Measurements from ENCODE around the gene CA10. TPM values are rescaled to one million over a fixed set of nuclear protein-coding genes. Genes with fewer than 3 reads are reported as not detected.

Gene CA10
- total and polyA plus RNA-seq, 2 donors (not counting 1 experiment from before 2014, with no cell fraction given) = not detected

GRCh38 chr17:51748749-51749604 lies 409.5 kb downstream of the CA10 start:
- 81% methylated on average over 7 of the region's 9 CpGs for WGBS (ENCODE audit: insufficient coverage)
- Histone ChIP-seq H3K36me3 (replicated peaks in 1 of 2; ENCODE audit: control extremely low read depth in 1 of 2, control insufficient read depth in 1 of 2, extremely low read depth in 1 of 2, insufficient read depth in 2 of 2, low read length in 1 of 2) (no peaks in the 10 kb centered on the region), H3K9ac (ENCODE audit: low read length) (no peak overlapping the region), H3K79me2 (ENCODE audit: control insufficient read depth, insufficient read depth, low read length) (no peaks in the 10 kb centered on the region), H3K27me3 (replicated peaks in 1 of 4; ENCODE audit: control extremely low read depth in 1 of 4, control insufficient read depth in 3 of 4, insufficient read depth in 4 of 4, low read length in 3 of 4) (no peaks in the 10 kb centered on the region), H4K20me1 (ENCODE audit: control insufficient read depth, insufficient read depth, low read length, poor library complexity, severe bottlenecking) (no peaks in the 10 kb centered on the region), H3K9me3 (ENCODE audit: control extremely low read depth in 1 of 3, control insufficient read depth in 2 of 3, insufficient read depth in 1 of 3, low read length in 2 of 3) (no peaks in the 10 kb centered on the region), H3K27ac (ENCODE audit: low read length in 2 of 2) (no peak overlapping the region), H3K4me2 (replicated peaks; ENCODE audit: low read depth, low read length, poor library complexity, severe bottlenecking) (no peak overlapping the region), H2AFZ (ENCODE audit: insufficient read depth, low read depth, low read length, poor library complexity, severe bottlenecking) (no peak overlapping the region), H3K4me1 (ENCODE audit: control insufficient read depth in 2 of 2, insufficient read depth in 2 of 2, low read length in 2 of 2) (no peaks in the 10 kb centered on the region), H3K4me3 (ENCODE audit: control extremely low read depth in 1 of 5, extremely low read depth in 1 of 5, insufficient read depth in 1 of 5, low read depth in 2 of 5, low read length in 4 of 5) (no peak overlapping the region)
- DNase-seq (no peak), ATAC-seq (ENCODE audit: low read depth) (no peak)
- Mint-ChIP-seq H3K4me3 (no peak overlapping the region), H3K4me1 (no peaks in the 10 kb centered on the region), H3K9me3 (ENCODE audit: insufficient read depth) (no peaks in the 10 kb centered on the region), H3K27me3 (no peaks in the 10 kb centered on the region), H3K27ac (no peak overlapping the region)
- no peak for TF ChIP-seq CTCF (IDR thresholded peaks at IDR 0.05)
- TF ChIP-seq EZH2 (IDR thresholded peaks at IDR 0.05; ENCODE audit: borderline replicate concordance, insufficient read depth, low read depth, low read length, poor library complexity, severe bottlenecking) = no peak
- ChIA-PET CTCF (no interaction called here), POLR2A (no interaction called here)
- intact Hi-C loops (cut with micrococcal nuclease) = no loop called here

- Histone ChIP-seq H3K4me3 (ENCODE audit: control extremely low read depth in 1 of 5, extremely low read depth in 1 of 5, insufficient read depth in 1 of 5, low read depth in 2 of 5, low read length in 4 of 5) (no peak overlapping the region), H3K79me2 (ENCODE audit: control insufficient read depth, insufficient read depth, low read length) (no peaks in the 10 kb centered on the region), H3K27me3 (replicated peaks in 1 of 4; ENCODE audit: control extremely low read depth in 1 of 4, control insufficient read depth in 3 of 4, insufficient read depth in 4 of 4, low read length in 3 of 4) (no peaks in the 10 kb centered on the region), H3K27ac (ENCODE audit: low read length in 2 of 2) (no peak overlapping the region), H3K4me1 (ENCODE audit: control insufficient read depth in 2 of 2, insufficient read depth in 2 of 2, low read length in 2 of 2) (no peaks in the 10 kb centered on the region), H3K9me3 (ENCODE audit: control extremely low read depth in 1 of 3, control insufficient read depth in 2 of 3, insufficient read depth in 1 of 3, low read length in 2 of 3) (no peaks in the 10 kb centered on the region), H3K4me2 (replicated peaks; ENCODE audit: low read depth, low read length, poor library complexity, severe bottlenecking) (no peak overlapping the region), H2AFZ (ENCODE audit: insufficient read depth, low read depth, low read length, poor library complexity, severe bottlenecking) (no peak overlapping the region), H3K9ac (ENCODE audit: low read length) (no peak overlapping the region), H3K36me3 (replicated peaks in 1 of 2; ENCODE audit: control extremely low read depth in 1 of 2, control insufficient read depth in 1 of 2, extremely low read depth in 1 of 2, insufficient read depth in 2 of 2, low read length in 1 of 2) (no peaks in the 10 kb centered on the region), H4K20me1 (ENCODE audit: control insufficient read depth, insufficient read depth, low read length, poor library complexity, severe bottlenecking) (no peaks in the 10 kb centered on the region)
- CTCF ChIA-PET = no interaction called here
- no peak for TF ChIP-seq EZH2 (IDR thresholded peaks at IDR 0.05; ENCODE audit: borderline replicate concordance, insufficient read depth, low read depth, low read length, poor library complexity, severe bottlenecking)
- no peak for TF ChIP-seq CTCF (IDR thresholded peaks at IDR 0.05)
- H3K4me1 Mint-ChIP-seq = no peaks in the 10 kb centered on the region
- no peaks in the 10 kb centered on the region for H3K27me3 Mint-ChIP-seq
- H3K4me3 Mint-ChIP-seq = no peak overlapping the region
- no peak overlapping the region for H3K27ac Mint-ChIP-seq
- intact Hi-C loops (cut with micrococcal nuclease) = no loop called here
- DNase-seq = no peak
- POLR2A ChIA-PET = no interaction called here
- no peaks in the 10 kb centered on the region for H3K9me3 Mint-ChIP-seq (ENCODE audit: insufficient read depth)
- no peak for ATAC-seq (ENCODE audit: low read depth)
Observed at GRCh38 chr17:51746421-51746820, 412.1 kb downstream of the CA10 start.
